Mesenchymal stem cell (in vitro differentiated cells and primary cell): ENCODE measurements around the gene TTC9C.
"Not testable (repeated sequence)": the region's sequence is repeated elsewhere in the genome, so short reads cannot be mapped to it uniquely, and the experiment has no call there.

Source experiments
- DNase-seq: peaks from one replicate; pipeline ENCODE4 v3.0.0-alpha.2; 2013
- H2AFZ ChIP-seq: one replicate; pipeline ENCODE4 v1.6.1; 2013; ENCODE audit warnings: low read depth, mild to moderate bottlenecking, control low read depth, inconsistent platforms, low read length, moderate library complexity
- H2AK5ac ChIP-seq: 2 replicates; pipeline ENCODE4 v1.6.1; 2013; ENCODE audit warnings: low read length, moderate library complexity, mild to moderate bottlenecking, inconsistent platforms; ENCODE audit not compliant: severe bottlenecking
- H2BK120ac ChIP-seq: one replicate; pipeline ENCODE4 v1.6.1; 2013; ENCODE audit warnings: low read depth, mild to moderate bottlenecking, inconsistent platforms, low read length, moderate library complexity
- H2BK12ac ChIP-seq, 2 experiments: one replicate each; pipeline ENCODE4 v1.6.1; 2013; ENCODE audit warnings: inconsistent platforms in 2 of 2, low read length in 2 of 2, mild to moderate bottlenecking in 2 of 2, moderate library complexity in 2 of 2, control low read depth in 1 of 2
- H2BK15ac ChIP-seq: one replicate; pipeline ENCODE4 v1.6.1; 2013; ENCODE audit warnings: mild to moderate bottlenecking, low read depth, inconsistent platforms; ENCODE audit not compliant: poor library complexity, severe bottlenecking
- H2BK5ac ChIP-seq: 2 replicates; pipeline ENCODE4 v1.6.1; 2013; ENCODE audit warnings: low read depth, mild to moderate bottlenecking, low read length, control low read depth, inconsistent platforms; ENCODE audit not compliant: poor library complexity, severe bottlenecking
- H3K14ac ChIP-seq, 2 experiments: one replicate each; pipeline ENCODE4 v1.6.1; 2013; ENCODE audit warnings: inconsistent platforms in 2 of 2, low read length in 2 of 2, control low read depth in 1 of 2, mild to moderate bottlenecking in 1 of 2, moderate library complexity in 1 of 2
- H3K18ac ChIP-seq, 2 experiments: one replicate each; pipeline ENCODE4 v1.6.1; 2013; ENCODE audit warnings: inconsistent platforms in 2 of 2, low read length in 2 of 2, control low read depth in 1 of 2, low read depth in 1 of 2, mild to moderate bottlenecking in 1 of 2
- H3K23ac ChIP-seq, 2 experiments: one replicate each; pipeline ENCODE4 v1.6.1; 2013; ENCODE audit warnings: inconsistent platforms in 2 of 2, low read length in 2 of 2, mild to moderate bottlenecking in 2 of 2, moderate library complexity in 2 of 2, control low read depth in 1 of 2
- H3K27ac ChIP-seq: 2 replicates; pipeline ENCODE4 v1.5.1; 2013; ENCODE audit warnings: mild to moderate bottlenecking, moderate library complexity, low read length, control low read depth, inconsistent platforms; ENCODE audit not compliant: poor library complexity, severe bottlenecking
- H3K27me3 ChIP-seq, 2 experiments: 2 replicates each; pipeline versions ENCODE4 v1.6.1 to v1.7.0; 2013; ENCODE audit warnings: low read length in 2 of 2, mild to moderate bottlenecking in 2 of 2, moderate library complexity in 2 of 2, control low read depth in 1 of 2, inconsistent platforms in 1 of 2; ENCODE audit not compliant: control insufficient read depth in 1 of 2, insufficient read depth in 1 of 2
- H3K36me3 ChIP-seq, 2 experiments: 2 replicates each; pipeline versions ENCODE4 v1.6.1 to v1.7.0; 2013; ENCODE audit warnings: low read length in 2 of 2, control low read depth in 1 of 2, inconsistent platforms in 1 of 2, low read depth in 1 of 2, mild to moderate bottlenecking in 1 of 2; ENCODE audit not compliant: insufficient read depth in 2 of 2, control insufficient read depth in 1 of 2
- H3K4ac ChIP-seq, 2 experiments: one replicate each; pipeline ENCODE4 v1.6.1; 2013; ENCODE audit warnings: inconsistent platforms in 2 of 2, low read length in 2 of 2, mild to moderate bottlenecking in 2 of 2, moderate library complexity in 2 of 2, control low read depth in 1 of 2, low read depth in 1 of 2
- H3K4me1 ChIP-seq: 2 replicates; pipeline ENCODE4 v1.6.1; 2013; ENCODE audit warnings: low read depth, low read length, control low read depth; ENCODE audit not compliant: control insufficient read depth, insufficient read depth
- H3K4me2 ChIP-seq: 2 replicates; pipeline ENCODE4 v1.6.1; 2013; ENCODE audit warnings: low read length, mild to moderate bottlenecking, inconsistent platforms; ENCODE audit not compliant: poor library complexity, severe bottlenecking
- H3K4me3 ChIP-seq, 2 experiments: 2 replicates each; pipeline versions ENCODE4 v1.5.1 to v1.7.0; 2013; ENCODE audit warnings: low read length in 2 of 2, mild to moderate bottlenecking in 2 of 2, control low read depth in 1 of 2, low read depth in 1 of 2; ENCODE audit not compliant: insufficient read depth in 1 of 2
- H3K79me1 ChIP-seq: replicated peaks from 2 replicates; pipeline ENCODE4 v1.6.1; 2013; ENCODE audit warnings: mild to moderate bottlenecking, control low read depth, low read length, inconsistent platforms; ENCODE audit not compliant: poor library complexity, severe bottlenecking
- H3K9ac ChIP-seq: 2 replicates; pipeline ENCODE4 v1.7.0; 2013; ENCODE audit warnings: mild to moderate bottlenecking, low read length, moderate library complexity
- H3K9me3 ChIP-seq: 2 replicates; pipeline ENCODE4 v1.7.0; 2013; ENCODE audit warnings: mild to moderate bottlenecking, low read length; ENCODE audit not compliant: control insufficient read depth
- H4K8ac ChIP-seq: one replicate; pipeline ENCODE4 v1.6.1; 2013; ENCODE audit warnings: inconsistent platforms, mild to moderate bottlenecking, low read length, moderate library complexity
- H4K91ac ChIP-seq: one replicate; pipeline ENCODE4 v1.6.1; 2013; ENCODE audit warnings: mild to moderate bottlenecking, low read length, inconsistent platforms
- WGBS: methylation state at CpG from one replicate; pipeline ENCODE4 v1.1.7; 2013; ENCODE audit warnings: mixed read lengths; 5-methylcytosine and 5-hydroxymethylcytosine counted together

TTC9C gene

GRCh38 chr11:62693624-62694023 is 34.7 kb upstream of the TTC9C start:
- peaks cover 20% of the 10 kb centered on the region for H3K4me1 ChIP-seq
- 100% methylated on average over 1 of the region's 4 CpGs for WGBS
- H3K27ac ChIP-seq, H2BK5ac ChIP-seq, H3K14ac ChIP-seq, H3K18ac ChIP-seq, DNase-seq, H3K4ac ChIP-seq, H3K4me2 ChIP-seq, H3K9ac ChIP-seq, H3K9me3 ChIP-seq, H2BK15ac ChIP-seq, H3K4me3 ChIP-seq, H4K8ac ChIP-seq, H4K91ac ChIP-seq, H2AFZ ChIP-seq, H2BK120ac ChIP-seq, H3K23ac ChIP-seq, H3K27me3 ChIP-seq, H2BK12ac ChIP-seq, H2AK5ac ChIP-seq: not testable (repeated sequence)
- H3K36me3 ChIP-seq, result peaks cover 36 to 41% of the 10 kb centered on the region in 2 experiments
- peaks cover 13% of the 10 kb centered on the region for H3K79me1 ChIP-seq

- H3K9me3 ChIP-seq, result no peaks in the 10 kb centered on the region
- H3K18ac ChIP-seq, result no peak overlapping the region
- no peak overlapping the region for H4K8ac ChIP-seq
- no peak overlapping the region for H3K4me2 ChIP-seq
- H2AFZ ChIP-seq, result no peak overlapping the region
- no peak overlapping the region for H3K14ac ChIP-seq
- H2AK5ac ChIP-seq, result peak overlapping the region; percentile 6
- no peak overlapping the region for H3K27ac ChIP-seq
- H3K23ac ChIP-seq, result no peak overlapping the region
- H2BK120ac ChIP-seq, result no peak overlapping the region
- peak; percentile 84 for DNase-seq
- H3K36me3 ChIP-seq, result peaks cover 36 to 42% of the 10 kb centered on the region in 2 experiments
- peaks cover 13% of the 10 kb centered on the region for H3K4me1 ChIP-seq
- H2BK5ac ChIP-seq, result no peak overlapping the region
- no peak overlapping the region for H2BK12ac ChIP-seq
- H2BK15ac ChIP-seq, result no peak overlapping the region
- peak overlapping the region; percentile 77 for H3K9ac ChIP-seq
- no peak overlapping the region for H3K4ac ChIP-seq
- H4K91ac ChIP-seq, result no peak overlapping the region
- H3K4me3 ChIP-seq, result no peak overlapping the region
- peaks cover 13% of the 10 kb centered on the region for H3K79me1 ChIP-seq
- 64% methylated on average over 14 of the region's 14 CpGs for WGBS
- no peaks in the 10 kb centered on the region for H3K27me3 ChIP-seq
Observed at GRCh38 chr11:62694455-62695167, 33.7 kb upstream of the TTC9C start.

GRCh38 chr11:62702246-62702645 is 26.0 kb upstream of the TTC9C start:
- H2AFZ ChIP-seq, result no peak overlapping the region
- H2BK120ac ChIP-seq, result no peak overlapping the region

GRCh38 chr11:62703921-62704320 is 24.4 kb upstream of the TTC9C start:
- H3K4me2 ChIP-seq, H3K18ac ChIP-seq, H3K23ac ChIP-seq, H4K8ac ChIP-seq, H3K4me3 ChIP-seq, H3K4ac ChIP-seq, H3K27me3 ChIP-seq, H2BK120ac ChIP-seq, H3K9me3 ChIP-seq, H2AK5ac ChIP-seq, H2BK15ac ChIP-seq, H4K91ac ChIP-seq, H2BK12ac ChIP-seq, H2AFZ ChIP-seq, H3K27ac ChIP-seq, H2BK5ac ChIP-seq, H3K9ac ChIP-seq, DNase-seq, H3K14ac ChIP-seq: not testable (repeated sequence)
- Histone ChIP-seq H3K36me3 (peaks cover 32 to 34% of the 10 kb centered on the region in 2 experiments), H3K4me1 (peaks cover 25% of the 10 kb centered on the region), H3K79me1 (peaks cover 20% of the 10 kb centered on the region)
- WGBS, result 100% methylated on average over 3 of the region's 4 CpGs

More at GRCh38 chr11:62702246-62702645, 26.0 kb upstream of the TTC9C start:
- Histone ChIP-seq H3K79me1 (peaks cover 9% of the 10 kb centered on the region), H3K14ac (no peak overlapping the region), H3K36me3 (peaks cover 19 to 28% of the 10 kb centered on the region in 2 experiments), H2BK12ac (no peak overlapping the region), H2AK5ac (no peak overlapping the region), H3K4me1 (peaks cover 14% of the 10 kb centered on the region), H3K27ac (no peak overlapping the region), H3K9ac (no peak overlapping the region), H3K9me3 (no peaks in the 10 kb centered on the region), H3K4me3 (no peak overlapping the region), H4K91ac (no peak overlapping the region), H2BK15ac (no peak overlapping the region), H4K8ac (no peak overlapping the region), H3K18ac (no peak overlapping the region), H3K4me2 (no peak overlapping the region), H3K27me3 (no peaks in the 10 kb centered on the region), H2BK5ac (no peak overlapping the region), H3K23ac (no peak overlapping the region), H3K4ac (no peak overlapping the region)
- DNase-seq, result no peak
- 100% methylated on average over 7 of the region's 11 CpGs for WGBS
